K562 (cell line): Measurements from ENCODE around the gene ZNF442. TPM values are rescaled to one million over a fixed set of nuclear protein-coding genes. Genes with fewer than 3 reads are reported as not detected.

Source experiments
- CCNT2 ChIP-seq: IDR thresholded peaks from 2 replicates; pipeline ENCODE4 v1.6.1; 2011; ENCODE audit warnings: borderline replicate concordance, low read depth, mild to moderate bottlenecking, moderate library complexity, mixed read lengths, low read length; ENCODE audit not compliant: insufficient read length; ENCODE audit errors: extremely low read depth
- CHD2 ChIP-seq: IDR thresholded peaks from 2 replicates; pipeline ENCODE4 v1.6.1; 2011; ENCODE audit warnings: low read depth, low read length
- E2F6 ChIP-seq, 2 experiments: IDR thresholded peaks; 2 replicates each; pipeline ENCODE4 v1.6.1; 2011; ENCODE audit warnings: borderline replicate concordance in 1 of 2, control low read depth in 1 of 2, low read depth in 1 of 2, low read length in 1 of 2, mild to moderate bottlenecking in 1 of 2, mixed read lengths in 1 of 2, moderate library complexity in 1 of 2; ENCODE audit not compliant: insufficient read depth in 1 of 2, insufficient read length in 1 of 2, poor library complexity in 1 of 2, severe bottlenecking in 1 of 2; ENCODE audit errors: extremely low read depth in 1 of 2
- EWSR1 ChIP-seq: fragments of 450-650 bp; IDR thresholded peaks from 2 replicates; pipeline ENCODE4 v1.6.1; 2018; ENCODE audit warnings: borderline replicate concordance, mild to moderate bottlenecking, low read depth, moderate library complexity; ENCODE audit not compliant: partially characterized antibody
- EZH2 ChIP-seq: IDR thresholded peaks from 2 replicates; pipeline ENCODE4 v1.6.1; 2012; ENCODE audit warnings: low read depth, mild to moderate bottlenecking, inconsistent platforms, low read length, borderline replicate concordance
- GTF2E2 ChIP-seq: fragments of 200-800 bp; sonication (Bioruptor generic); IDR thresholded peaks from 2 replicates; pipeline ENCODE4 v1.6.1; 2016; ENCODE audit warnings: missing genetic modification characterization, missing compliant biosample characterization
- ILF3 ChIP-seq: fragments of 450-650 bp; IDR thresholded peaks from 2 replicates; pipeline ENCODE4 v1.6.1; 2018; ENCODE audit warnings: antibody characterized with exemption, mild to moderate bottlenecking, moderate library complexity, borderline replicate concordance
- MBD2 ChIP-seq: sonication (generic); IDR thresholded peaks from 2 replicates; pipeline ENCODE4 v1.6.1; 2016; ENCODE audit warnings: low read depth, borderline replicate concordance
- MEIS2 ChIP-seq: fragments of 450-650 bp; IDR thresholded peaks from 2 replicates; pipeline ENCODE4 v1.6.1; 2014; ENCODE audit warnings: mild to moderate bottlenecking; ENCODE audit not compliant: partially characterized antibody
- MNT ChIP-seq, 2 experiments: fragments of 450-650 bp; conservative IDR thresholded peaks; 2 replicates each; pipeline ENCODE4 v1.6.1; 2017; ENCODE audit warnings: mild to moderate bottlenecking in 2 of 2, moderate library complexity in 2 of 2
- PBX2 ChIP-seq, 2 experiments: IDR thresholded peaks in 1 of 2; conservative IDR thresholded peaks in 1 of 2; 2 replicates each; pipeline ENCODE4 v1.6.1; 2016; ENCODE audit warnings: low read depth in 2 of 2, mild to moderate bottlenecking in 1 of 2, missing compliant biosample characterization in 1 of 2, missing genetic modification characterization in 1 of 2, moderate library complexity in 1 of 2
- SNIP1 ChIP-seq: fragments of 450-650 bp; IDR thresholded peaks from 2 replicates; pipeline ENCODE4 v1.7.1; 2017; ENCODE audit warnings: low read depth, mild to moderate bottlenecking
- SUPT5H ChIP-seq: fragments of 450-650 bp; IDR thresholded peaks from 2 replicates; pipeline ENCODE4 v1.6.1; 2016
- THRA ChIP-seq: fragments of 450-650 bp; IDR thresholded peaks from 2 replicates; pipeline ENCODE4 v1.6.1; 2017; ENCODE audit warnings: mild to moderate bottlenecking, moderate library complexity
- ZNF134 ChIP-seq: fragments of 250-450 bp; sonication (Bioruptor Pico); conservative IDR thresholded peaks from 2 replicates; pipeline ENCODE4 v1.4.0; 2020
- ZNF76 ChIP-seq: fragments of 250-450 bp; sonication (Bioruptor Pico); IDR thresholded peaks from 2 replicates; pipeline ENCODE4 v1.4.0; 2020; ENCODE audit warnings: mild to moderate bottlenecking, moderate library complexity, borderline replicate concordance
- polyA plus RNA-seq, 8 experiments: library from polyadenylated mRNA; depleted of rRNA in 4 of 8; stranded (reverse) in 5 of 8; unstranded in 3 of 8; fragments of >200 nt; fragmentation: Nextera tagmentation in 2 of 8; fragmentation: Illumina TruSeq in 1 of 8; extraction: Ambion mirVana in 2 of 8; extraction: Trizol in 1 of 8; gene quantifications; 2 replicates each; pipeline versions ENCODE4 v1.2.1 to v1.2.3, GENCODE V29; 2011 to 2014; ENCODE audit warnings: inconsistent platforms in 1 of 8, missing spikeins in 1 of 8
- total RNA-seq, 7 experiments: library from RNA; depleted of rRNA in 6 of 7; stranded (reverse); fragments of >200 nt in 6 of 7; fragmentation: Illumina TruSeq in 2 of 7; extraction: Trizol in 2 of 7; gene quantifications; 2 replicates each; pipeline versions ENCODE4 v1.2.1 to v1.2.3, GENCODE V29; 2011 to 2021; ENCODE audit warnings: low replicate concordance in 1 of 7

Gene ZNF442
- total and polyA plus RNA-seq, 9 of the 15 experiments (the other 6 are each of a cell fraction or from before 2014, with no cell fraction given): 1.7 to 7.0 (median 4.1) TPM

- TF ChIP-seq THRA (no peak), SUPT5H (peak; percentile 41; the same call in 1 of the 2 replicates), CCNT2 (peak; percentile 30), PBX2 (CRISPR knock-in tag; IDR thresholded peaks at IDR 0.05; ENCODE audit: low read depth) (peak; percentile 80), PBX2 (tag; conservative IDR thresholded peaks at IDR 0.05; ENCODE audit: low read depth) (peak; percentile 94), MNT (conservative IDR thresholded peaks at IDR 0.05) (no peak), EWSR1 (no peak), ILF3 (no peak), CHD2 (peak; percentile 56), SNIP1 (no peak), MEIS2 (peak; percentile 76), GTF2E2 (no peak), ZNF76 (CRISPR knock-in tag) (no peak), EZH2 (no peak), E2F6 (IDR thresholded peaks at IDR 0.05; ENCODE audit: borderline replicate concordance in 1 of 2, extremely low read depth in 1 of 2, insufficient read depth in 1 of 2, insufficient read length in 1 of 2, low read depth in 1 of 2, low read length in 1 of 2, poor library complexity in 1 of 2, severe bottlenecking in 1 of 2) (peak in 1 of 2 experiments; percentile 16), ZNF134 (no peak), MBD2 (0 out of 2 replicates have a peak, but pooled peaks have one; percentile 43)
Observed at GRCh38 chr19:12333162-12334159, 32.0 kb downstream of the ZNF442 start, which contains the start of gene ZNF563 (continued).
